ENCODE measurements around the gene LENEP.

GRCh38 chr1:154951901-154952657, 41.3 kb upstream of the LENEP start:
- TF ChIP-seq POLR2AphosphoS5 (IDR thresholded peaks at IDR 0.05; ENCODE audit: low read depth, low read length) (no peak), POLR2A (IDR thresholded peaks at IDR 0.05; ENCODE audit: low read depth, low read length) (no peak), TAF1 (IDR thresholded peaks at IDR 0.05; ENCODE audit: low read depth, low read length) (no peak), SPI1 (IDR thresholded peaks at IDR 0.05; ENCODE audit: low read depth, low read length) (0 out of 2 replicates have a peak, but pooled peaks have one; percentile 13)

All from GM12891 (cell line).